GM21825 (cell line): ENCODE results near the gene AVPI1.
"Not testable (repeated sequence)": the region's sequence is repeated elsewhere in the genome, so short reads cannot be mapped to it uniquely, and the experiment has no call there.

Experiments
- ATAC-seq: cut with Tn5 transposase; IDR thresholded peaks from one replicate; pipeline ENCODE4 v1.9.1; 2021; ENCODE audit warnings: mild to moderate bottlenecking, moderate library complexity; ENCODE audit not compliant: unreplicated experiment

AVPI1 gene

DNA sequence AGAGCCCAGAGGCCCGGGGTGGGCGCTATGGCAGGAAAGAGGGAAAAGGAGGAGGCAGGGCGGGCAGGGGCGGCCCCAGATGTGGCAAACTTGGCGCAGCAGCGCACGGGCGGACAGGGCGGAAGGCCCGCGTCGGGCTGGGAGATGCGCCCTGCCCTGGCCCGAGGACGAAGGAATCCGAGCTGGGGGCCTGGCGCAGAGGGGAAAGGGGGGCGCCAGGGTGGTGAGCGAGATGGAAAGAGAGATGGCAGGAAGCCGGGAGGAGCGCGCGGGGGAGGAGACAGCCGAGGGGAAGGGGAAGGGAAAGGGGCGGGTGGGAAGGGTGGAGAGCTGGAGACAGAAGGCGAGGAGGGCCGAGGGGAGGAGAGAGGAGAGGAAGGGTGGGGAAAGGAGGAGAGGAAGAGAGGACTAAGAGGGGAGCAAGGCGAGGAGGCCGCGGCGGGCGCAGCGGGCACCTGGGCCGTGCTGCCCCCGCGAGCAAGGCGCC lies 26.3 kb upstream of the AVPI1 start, which contains the start of gene MARVELD1:
Gene MARVELD1, plus strand, starts transcription at position 392 of the 487 bp plus-strand sequence. CDS start 147 bp downstream, outside the sequence.
- no peak for ATAC-seq

GRCh38 chr10:97711640-97712572 lies 24.9 kb upstream of the AVPI1 start:
- no peak for ATAC-seq

DNA sequence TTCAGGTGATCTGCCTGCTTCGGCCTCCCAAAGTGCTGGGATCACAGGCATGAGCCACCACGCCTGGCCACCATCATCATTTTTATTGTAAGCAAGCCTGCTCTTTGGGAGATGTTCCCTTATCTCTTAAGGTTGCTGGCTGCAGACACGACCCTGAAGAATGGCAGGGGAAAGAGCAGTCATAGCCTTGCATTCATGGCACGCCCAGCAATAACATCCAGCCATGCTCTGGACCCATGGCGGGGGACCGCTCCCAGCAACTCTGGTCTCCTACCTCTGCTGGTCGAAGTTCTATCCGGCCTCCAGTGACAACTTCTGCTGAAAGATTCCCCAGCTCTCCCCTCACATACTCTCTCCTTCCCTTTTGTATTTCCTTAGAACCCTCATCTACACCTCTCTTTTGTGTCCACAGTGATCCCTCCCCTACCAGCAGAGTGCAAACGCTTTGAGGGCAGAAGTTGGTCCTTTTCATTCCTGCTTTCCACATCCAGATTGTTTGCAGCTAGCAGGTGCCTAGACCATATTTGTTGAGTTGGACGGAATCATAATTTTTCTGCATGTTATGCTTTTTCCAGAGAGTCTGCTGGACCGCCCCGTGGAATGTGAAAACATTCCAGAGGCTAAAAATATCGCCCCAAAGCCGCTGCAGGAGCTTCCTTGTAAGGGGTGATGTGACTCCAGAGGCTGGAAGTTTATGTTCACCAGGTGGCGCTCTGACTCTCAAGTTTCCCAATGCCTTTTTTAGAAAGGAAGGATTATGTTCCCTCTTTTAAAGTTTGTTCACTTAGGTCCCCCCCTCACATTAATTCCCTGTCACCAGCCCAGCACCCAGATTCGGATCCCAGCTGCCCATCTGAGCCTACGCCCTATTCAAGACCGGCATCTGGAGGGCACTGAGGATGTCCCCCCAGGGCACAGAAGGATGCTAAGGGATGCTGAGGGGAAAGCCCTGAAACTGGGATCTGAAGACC lies 22.2 kb upstream of the AVPI1 start:
- ATAC-seq: no peak

- ATAC-seq: no peak
Observed at GRCh38 chr10:97708167-97708566, 21.1 kb upstream of the AVPI1 start.

DNA sequence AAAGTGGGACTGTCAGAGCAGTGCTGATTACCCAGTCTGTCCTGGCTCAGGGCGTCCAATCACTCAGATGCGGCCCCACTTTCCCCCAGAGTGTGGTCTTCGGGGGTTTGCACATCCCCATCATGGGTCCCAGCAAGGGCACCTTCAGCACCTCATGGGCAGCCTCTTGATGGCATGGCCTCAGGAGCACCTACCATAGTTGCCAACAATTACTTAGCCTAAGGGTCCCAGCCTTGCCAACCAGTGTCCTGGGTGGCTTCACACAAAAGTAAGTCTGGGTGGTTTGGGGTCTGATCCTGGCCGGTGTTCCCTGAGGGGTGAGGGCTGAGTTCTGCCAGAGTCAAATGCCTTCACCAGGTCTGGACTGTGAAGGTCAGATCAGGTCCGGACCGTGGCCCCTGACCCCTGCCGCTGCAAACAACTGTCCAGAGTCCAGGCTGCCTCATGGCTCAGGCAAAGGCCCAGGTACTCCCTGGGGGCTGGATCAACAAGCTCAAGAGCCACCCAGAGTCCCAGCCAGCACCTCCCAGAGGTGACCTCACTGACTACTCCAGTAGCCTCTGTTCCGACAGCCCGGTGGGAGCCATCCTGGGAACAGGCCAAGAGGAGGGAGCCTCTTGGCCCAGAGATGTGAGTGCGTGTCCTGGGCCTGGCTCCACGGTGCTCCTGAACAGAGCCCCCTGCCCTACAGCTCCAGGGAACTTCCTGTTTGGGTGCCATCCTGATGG lies 20.3 kb upstream of the AVPI1 start:
- no peak for ATAC-seq

- no peak for ATAC-seq
Observed at GRCh38 chr10:97705006-97705670, 18.1 kb upstream of the AVPI1 start.

- no peak for ATAC-seq
Observed at GRCh38 chr10:97704341-97704740, 17.3 kb upstream of the AVPI1 start.

DNA sequence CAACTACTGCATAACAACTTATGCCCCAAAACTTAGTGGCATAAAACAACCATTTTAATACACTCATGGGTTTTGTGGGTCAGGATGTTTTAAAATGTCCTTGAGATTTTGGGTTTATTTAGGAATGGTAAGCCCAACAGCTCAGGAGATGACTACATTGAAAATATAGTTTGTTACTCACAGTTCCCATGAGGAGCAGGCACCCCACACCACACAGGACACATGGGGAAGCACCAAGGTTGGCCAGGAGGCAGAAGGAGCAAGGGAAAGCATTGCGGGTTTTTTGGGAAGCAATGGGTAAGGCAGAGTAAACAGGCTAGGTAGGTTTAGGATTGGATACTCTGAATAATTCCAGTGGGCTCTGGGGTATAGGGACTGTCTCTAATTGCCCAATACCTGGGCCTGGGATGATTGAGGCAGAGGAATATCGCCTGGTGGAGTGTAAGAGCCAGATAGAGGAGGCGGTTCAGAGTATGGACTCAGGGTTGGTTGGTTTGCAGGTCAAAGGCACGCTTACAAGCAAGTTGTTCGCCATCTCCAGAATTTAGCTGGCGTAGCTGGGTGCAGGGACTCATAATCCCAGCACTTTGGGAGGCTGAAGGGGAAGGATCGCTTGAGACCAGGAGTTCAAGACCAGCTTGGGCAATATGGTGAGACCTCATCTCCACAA lies 16.5 kb upstream of the AVPI1 start:
- ATAC-seq: no peak

DNA sequence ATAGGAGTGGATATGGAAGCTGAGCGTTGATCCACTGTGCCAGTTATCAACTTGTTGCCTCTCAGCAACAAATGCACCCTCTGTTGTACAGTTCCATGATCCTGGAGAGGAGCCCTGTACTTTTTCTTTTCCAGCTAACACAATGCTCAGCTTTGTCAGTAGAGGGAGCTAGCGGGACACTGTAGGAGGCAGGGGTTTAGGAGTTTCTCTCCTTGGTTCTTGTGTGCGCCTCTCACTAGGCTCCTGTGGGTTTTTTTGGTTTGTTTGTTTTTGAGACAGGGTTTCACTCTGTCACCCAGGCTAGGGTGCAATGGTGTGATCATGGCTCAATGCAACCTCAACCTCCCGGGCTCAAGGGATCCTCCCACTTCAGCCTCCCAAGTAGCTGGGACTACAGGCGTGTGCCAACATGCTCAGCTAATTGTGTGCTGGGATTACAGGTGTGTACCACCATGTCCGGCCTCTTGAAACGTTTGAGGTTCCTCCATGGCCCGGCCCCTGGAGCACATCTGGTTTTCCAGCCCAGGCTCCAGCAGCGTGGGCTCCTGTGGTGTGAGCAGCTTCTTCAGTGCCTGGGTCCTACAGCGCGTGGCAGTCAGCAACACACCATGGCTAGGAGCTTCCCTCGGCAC lies 14.5 kb upstream of the AVPI1 start:
- peak; percentile 73 for ATAC-seq

GRCh38 chr10:97698072-97698655 lies 11.1 kb upstream of the AVPI1 start:
- ATAC-seq: not testable (repeated sequence)

- no peak for ATAC-seq
Observed at GRCh38 chr10:97690133-97690532, 3.1 kb upstream of the AVPI1 start.

DNA sequence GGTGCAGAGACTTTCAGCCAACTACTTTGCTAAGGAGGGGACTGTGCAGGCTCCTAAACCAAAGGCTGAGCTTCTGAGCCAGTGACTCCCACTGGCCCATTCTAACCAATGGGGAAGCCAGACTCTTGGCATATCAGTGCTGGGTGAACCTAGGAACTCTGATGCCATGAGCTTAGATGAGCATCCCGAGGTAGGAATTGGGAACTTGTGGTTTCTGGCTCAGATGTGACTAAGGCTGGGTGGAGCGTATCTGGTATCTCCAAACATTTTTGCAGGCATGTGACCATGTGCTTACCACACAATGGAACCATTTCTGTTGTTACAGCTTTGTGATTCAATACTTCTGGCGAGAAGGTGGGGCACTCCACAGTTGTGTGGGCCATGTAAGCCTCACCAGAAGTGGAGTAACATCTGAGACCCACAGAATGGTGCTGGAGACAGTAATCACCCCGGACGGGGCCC lies 2.5 kb upstream of the AVPI1 start:
- ATAC-seq: no peak

DNA sequence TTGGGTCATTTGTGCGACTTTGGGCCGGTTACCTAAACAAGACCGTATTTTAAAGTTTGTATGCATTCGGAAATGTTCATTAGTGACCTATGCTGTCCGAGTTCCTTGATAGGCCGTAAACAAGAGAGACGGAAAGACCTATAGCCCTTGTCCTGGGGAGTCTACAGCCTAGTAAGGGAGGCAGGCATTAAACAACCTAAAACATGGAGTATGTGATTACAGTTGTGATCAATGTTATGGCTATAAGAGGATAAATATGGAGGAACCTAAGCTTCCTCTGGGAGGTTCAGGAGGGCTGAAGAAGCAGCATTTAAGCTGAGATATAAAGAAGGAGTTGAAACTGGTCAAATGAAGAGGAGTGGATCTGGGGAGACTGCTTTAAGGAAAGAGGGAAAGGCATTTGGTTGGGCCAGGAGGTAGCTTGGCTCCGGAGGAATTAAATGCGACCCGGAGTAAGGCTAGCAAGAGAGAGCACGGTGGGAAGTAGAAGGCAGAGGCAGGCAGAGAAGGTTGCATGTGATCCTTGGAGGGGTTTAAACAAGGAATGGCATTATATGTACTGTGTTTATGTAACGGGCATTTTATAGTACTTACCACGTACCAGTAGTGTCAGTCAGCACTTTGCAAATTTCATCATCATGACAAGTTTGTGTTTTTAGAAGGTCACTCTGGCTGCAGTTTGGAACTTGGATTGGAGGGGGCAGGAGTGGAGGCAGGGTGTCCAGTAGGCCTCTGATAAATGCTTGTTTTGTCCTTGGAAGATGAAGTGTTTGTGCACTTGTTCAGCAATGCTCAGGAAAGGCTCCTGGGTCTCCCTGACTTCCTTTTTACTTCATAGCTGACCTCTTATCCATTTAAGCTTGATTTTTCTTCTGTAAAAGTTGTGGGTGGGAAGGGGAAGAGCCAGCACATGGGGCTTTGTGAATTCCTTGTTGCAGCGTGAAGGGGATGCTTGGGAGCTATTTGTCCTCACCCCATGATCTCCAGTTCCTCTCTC lies 1.0 kb upstream of the AVPI1 start:
- no peak for ATAC-seq

- ATAC-seq: peak; percentile 13
Observed at GRCh38 chr10:97686301-97686961, 610 bp downstream of the AVPI1 start.

- ATAC-seq: no peak
Observed at GRCh38 chr10:97685395-97685958, 1.6 kb downstream of the AVPI1 start.

DNA sequence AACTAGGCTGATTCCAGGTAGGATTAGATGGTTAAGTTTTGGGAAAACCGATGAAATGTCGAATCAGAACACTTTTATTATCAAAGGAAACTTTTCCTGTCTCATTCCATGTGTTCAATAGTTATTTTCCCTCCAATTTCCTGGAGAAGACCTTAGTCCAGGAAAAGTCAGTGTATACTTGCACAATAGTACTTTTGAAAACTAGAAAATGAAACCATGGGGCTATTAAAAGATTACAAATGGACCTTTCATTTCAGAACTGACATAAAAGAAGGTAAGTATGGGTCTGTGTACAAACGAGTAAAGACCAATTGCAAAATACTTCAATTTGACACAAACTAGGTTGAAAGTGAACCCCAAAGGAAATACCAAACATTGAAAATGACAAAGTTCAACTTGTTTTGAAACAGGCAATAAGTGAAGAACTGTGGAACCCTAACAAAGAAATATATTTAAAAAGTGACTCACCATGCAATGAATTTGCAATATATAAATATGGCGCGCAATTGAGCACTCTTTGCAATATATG lies 2.1 kb downstream of the AVPI1 start:
- no peak for ATAC-seq
